GM18519 (cell line): ENCODE measurements around the gene ARL16.
"Not testable (repeated sequence)": the region's sequence is repeated elsewhere in the genome, so short reads cannot be mapped to it uniquely, and the experiment has no call there.

Source experiments
- ATAC-seq: cut with Tn5 transposase; IDR thresholded peaks from one replicate; pipeline ENCODE4 v1.9.1; 2021; ENCODE audit warnings: mild to moderate bottlenecking, moderate library complexity; ENCODE audit not compliant: unreplicated experiment, low FRiP score

The ARL16 gene

DNA sequence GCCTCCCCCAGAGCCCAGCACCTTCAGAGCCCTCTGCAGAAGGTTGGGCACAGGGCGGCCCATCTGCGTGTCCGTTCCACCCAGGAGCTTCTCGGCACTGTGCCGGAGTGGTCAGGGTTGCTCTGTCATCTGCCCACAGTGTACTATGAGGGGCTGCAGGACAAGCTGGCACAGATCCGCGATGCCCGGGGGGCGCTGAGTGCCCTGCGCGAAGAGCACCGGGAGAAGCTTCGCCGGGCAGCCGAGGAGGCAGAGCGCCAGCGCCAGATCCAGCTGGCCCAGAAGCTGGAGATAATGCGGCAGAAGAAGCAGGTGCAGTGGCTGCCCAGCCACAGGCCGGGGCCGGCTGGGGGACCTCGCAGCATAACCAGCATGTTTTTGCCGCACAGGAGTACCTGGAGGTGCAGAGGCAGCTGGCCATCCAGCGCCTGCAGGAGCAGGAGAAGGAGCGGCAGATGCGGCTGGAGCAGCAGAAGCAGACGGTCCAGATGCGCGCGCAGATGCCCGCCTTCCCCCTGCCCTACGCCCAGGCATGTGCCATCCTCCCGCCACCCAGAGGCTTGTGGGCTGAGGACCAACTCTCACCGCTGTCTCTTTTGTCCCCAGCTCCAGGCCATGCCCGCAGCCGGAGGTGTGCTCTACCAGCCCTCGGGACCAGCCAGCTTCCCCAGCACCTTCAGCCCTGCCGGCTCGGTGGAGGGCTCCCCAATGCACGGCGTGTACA, 12.8 kb upstream of the ARL16 start:
- ATAC-seq, result no peak

DNA sequence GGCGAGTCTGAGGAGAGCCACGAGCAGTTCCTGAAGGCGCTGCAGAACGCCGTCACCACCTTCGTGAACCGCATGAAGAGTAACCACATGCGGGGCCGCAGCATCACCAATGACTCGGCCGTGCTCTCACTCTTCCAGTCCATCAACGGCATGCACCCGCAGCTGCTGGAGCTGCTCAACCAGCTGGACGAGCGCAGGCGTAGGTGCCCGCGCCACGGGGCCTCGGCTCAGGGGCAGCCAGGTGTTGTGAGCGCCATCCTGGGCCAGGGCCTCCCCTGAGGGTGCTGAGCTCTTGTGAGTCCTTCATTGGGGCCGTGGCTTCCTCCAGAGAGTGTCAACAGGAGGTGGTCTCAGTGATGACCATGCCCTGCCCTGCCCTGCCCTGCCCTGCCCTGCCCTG, 12.2 kb upstream of the ARL16 start:
- no peak for ATAC-seq

GRCh38 chr17:81695211-81695610, 11.6 kb upstream of the ARL16 start:
- ATAC-seq, result no peak

- ATAC-seq, result no peak
Measured at GRCh38 chr17:81694810-81695209, 11.2 kb upstream of the ARL16 start.

- no peak for ATAC-seq
Measured at GRCh38 chr17:81693509-81694210, 10.1 kb upstream of the ARL16 start.

- no peak for ATAC-seq
Measured at GRCh38 chr17:81691608-81692007, 8.0 kb upstream of the ARL16 start.

GRCh38 chr17:81691196-81691595, 7.6 kb upstream of the ARL16 start:
- no peak for ATAC-seq

DNA sequence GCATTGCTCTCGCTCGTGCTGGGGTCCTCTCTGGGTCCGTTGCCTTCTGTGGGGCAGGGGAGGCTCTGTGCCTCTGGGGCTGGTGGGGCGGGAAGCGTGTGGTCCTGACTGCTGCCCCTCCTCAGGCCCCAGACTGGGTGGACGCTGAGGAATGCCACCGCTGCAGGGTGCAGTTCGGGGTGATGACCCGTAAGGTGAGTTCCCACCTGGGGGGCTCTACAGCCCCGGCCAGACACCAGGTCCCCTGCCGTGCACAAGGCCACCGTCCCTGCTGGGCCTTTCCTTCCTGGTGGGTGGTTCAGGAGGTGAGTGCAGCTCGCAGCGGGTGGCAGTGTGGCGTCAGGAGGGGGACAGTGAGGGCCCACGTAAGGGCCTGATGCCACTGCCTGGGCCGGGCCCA, 7.0 kb upstream of the ARL16 start:
- no peak for ATAC-seq

DNA sequence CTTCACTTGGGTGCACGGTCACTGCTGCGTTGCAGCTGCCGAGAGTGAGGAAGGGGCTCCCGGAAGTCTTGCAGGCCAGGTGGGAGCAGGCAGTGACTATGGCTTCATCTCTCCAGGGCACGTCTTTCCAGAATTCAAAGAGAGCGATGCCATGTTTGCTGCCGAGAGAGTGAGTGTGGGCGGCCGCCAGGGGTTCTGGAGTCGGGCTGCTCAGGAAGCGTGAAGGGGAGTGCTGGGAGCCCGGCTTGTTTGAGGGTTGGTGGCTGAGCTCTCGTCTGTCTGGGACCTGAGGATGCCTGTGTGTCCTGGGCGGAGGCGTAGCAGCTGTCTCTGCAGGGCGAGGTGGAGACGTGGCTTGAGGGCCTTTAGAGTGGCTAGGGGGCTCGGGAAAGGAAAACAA, 6.5 kb upstream of the ARL16 start:
- ATAC-seq, result no peak

DNA sequence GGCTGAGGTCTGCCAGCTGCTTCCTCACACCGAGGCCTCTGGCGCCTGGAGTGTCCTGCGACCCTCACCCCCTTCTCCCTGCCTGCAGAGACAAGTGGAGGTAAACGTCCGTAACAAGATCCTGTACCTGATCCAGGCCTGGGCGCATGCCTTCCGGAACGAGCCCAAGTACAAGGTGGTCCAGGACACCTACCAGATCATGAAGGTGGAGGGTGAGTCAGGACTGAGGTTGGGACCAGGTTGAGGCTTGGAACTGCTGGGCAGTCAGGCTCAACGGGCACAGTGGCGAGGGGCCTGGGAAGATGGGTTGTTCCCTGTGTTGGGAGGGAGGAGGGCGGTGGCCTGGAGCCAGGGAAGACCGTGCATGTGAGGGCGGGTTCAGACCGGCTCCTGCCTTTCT, 5.0 kb upstream of the ARL16 start:
- ATAC-seq, result no peak

DNA sequence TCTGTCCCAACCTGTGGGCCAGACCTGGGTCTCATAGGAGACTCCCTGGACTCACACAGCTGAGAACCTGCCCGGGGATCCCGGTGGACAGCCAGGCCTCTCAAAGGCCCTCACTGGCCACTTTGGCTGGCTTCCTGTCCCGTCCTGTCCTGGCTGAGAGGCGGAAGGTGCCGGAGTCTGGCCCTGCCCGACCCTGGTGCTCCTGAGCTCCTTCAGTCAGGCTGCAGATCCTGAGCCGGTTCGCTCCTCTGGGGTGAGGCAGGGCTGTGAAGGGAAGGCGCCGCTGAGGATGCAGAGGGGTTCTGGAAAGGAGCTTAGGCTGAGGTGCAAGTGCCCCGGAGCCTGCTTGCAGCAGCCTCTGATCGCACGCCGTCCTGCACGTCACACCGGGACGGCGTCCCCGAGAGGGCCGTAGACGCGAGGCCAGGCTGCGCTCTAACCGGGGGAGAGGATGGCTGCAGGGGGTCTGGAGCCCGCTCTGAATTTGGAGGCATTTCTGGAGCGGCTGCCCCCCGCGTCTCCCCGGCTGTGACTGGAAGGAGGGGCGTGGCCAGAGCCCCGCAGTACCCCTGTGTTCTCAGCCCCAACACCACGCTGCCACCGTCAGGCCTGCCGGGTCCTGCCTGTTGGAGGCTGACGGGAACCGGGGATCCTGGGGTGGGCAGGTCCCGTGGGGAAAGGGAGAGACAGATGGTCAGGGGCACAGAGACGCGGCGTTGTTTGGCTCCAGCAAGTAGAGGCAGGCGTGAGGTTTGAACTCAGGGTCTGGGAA, 4.4 kb upstream of the ARL16 start:
- ATAC-seq, result no peak

DNA sequence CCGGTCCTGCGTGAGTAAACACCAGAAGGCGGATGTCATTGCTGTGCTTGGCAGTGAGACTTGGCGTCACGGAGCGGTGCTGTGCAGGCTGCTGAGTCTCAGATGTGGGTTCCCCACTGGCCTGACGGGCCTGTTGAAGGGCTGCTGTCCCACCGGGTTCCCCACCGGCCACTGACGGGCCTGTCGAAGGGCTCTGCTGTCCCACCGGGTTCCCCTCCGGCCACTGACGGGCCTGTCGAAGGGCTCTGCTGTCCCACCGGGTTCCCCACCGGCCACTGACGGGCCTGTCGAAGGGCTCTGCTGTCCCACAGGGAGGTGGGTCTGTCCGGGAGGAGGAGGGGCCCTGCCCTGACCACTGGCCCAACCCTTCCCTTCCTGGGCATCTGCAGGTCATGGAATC, 3.0 kb upstream of the ARL16 start:
- ATAC-seq, result no peak

DNA sequence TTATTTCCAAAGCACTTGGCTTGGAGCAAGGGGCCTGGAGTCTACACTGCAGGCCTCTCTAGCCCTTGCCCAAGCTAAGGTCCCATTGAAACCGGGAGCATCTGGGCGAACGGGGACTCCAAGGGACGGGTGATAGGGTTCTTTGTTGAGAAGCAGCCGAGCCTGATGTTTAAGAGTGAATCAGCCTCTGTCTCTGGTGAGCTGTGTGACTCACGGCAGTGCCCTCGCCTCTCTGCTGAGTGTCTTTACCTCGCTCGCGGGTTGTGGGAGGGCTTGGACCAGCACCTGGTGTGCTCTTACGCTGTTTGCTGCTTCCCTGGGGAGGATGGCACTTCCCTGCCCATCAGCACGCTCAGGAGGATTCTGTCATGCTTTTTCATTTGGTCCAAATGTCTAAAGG, 1.5 kb upstream of the ARL16 start:
- no peak for ATAC-seq

DNA sequence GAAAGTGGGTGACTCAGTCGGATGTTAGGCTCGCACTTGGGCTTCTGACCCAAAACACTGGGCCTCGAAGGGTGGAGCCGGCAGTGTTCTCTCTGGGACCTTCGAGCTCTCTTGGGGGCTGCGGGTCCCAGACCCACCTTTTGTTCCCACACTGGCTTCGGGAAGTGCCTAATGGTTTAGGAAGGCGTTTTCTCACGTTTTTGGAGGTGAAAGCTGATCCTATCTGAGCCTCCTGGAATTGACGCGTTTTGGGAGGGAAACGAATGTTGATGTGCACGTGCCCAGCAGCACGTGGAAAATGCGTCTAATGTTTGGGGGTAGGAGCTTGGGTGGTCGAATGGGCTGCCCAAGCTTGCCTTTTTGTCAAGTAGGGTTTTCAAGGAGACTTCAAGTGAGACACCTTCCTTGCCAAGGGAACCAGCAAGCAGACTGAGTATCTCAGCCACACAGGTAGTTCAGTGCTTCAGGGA, 880 bp upstream of the ARL16 start:
- ATAC-seq, result no peak

DNA sequence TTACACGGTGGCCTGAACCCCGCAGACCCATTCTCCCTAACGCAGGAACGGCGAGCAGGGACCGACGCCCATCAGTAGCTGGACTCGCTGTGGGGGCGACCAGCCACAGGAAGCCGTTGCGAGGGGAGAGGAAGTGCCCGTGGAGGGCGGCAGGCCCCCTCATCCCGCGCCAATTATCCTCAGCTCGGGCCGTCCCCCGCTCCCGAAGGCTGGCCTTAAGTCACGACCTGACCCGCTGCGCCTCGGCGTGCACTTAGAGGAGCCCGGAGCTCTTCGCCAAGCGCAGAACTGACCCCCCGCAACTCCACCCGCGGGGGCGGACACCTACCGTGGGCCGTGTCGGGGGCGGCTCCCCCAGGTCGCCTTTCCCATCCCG, 401 bp downstream of the ARL16 start:
- no peak for ATAC-seq

- ATAC-seq, result no peak
Measured at GRCh38 chr17:81682565-81683207, 911 bp downstream of the ARL16 start.

DNA sequence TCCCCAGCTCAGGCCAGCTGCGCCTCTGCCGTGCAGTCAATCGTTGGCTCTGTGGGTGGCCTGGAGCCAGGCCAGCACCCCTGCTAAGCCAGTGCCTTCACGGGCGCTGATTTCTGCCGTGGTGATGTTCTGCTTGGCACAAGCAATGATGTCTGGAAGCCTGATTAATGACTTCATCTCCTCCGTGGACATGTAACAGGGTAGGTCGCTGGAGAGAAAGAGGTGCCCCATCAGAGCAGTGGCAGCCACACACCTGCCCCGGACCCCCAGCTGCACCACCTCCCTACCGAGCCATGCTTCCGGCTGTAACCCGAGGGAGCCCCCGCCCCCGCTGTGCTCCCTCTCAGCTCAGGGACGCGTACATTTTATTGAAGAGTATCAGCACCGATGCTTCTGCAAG, 1.9 kb downstream of the ARL16 start:
- ATAC-seq, result no peak

GRCh38 chr17:81680150-81680549, 3.4 kb downstream of the ARL16 start:
- no peak for ATAC-seq

DNA sequence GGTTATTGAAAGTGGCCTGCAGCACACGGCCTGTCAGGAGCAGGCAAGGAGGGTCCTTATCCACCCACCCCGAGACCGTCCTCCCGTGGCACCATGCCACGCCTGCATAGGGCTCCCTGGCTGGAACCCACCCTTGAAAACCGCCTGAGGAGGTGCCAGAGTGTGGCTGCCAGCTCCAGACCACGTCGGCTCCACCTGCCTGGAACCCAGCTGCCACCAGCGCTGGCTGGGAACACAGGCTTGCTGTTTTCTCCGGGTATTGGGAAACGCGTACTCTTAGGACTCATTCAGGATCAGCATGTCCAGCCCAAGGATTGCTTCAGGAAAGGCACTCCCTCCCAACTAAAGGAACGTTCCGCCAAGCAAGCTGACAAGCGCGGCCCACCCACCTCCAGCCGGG, 6.7 kb downstream of the ARL16 start:
- ATAC-seq, result no peak

- ATAC-seq, result not testable (repeated sequence)
Measured at GRCh38 chr17:81675515-81676221, 7.9 kb downstream of the ARL16 start.
